GM18519 (cell line): ENCODE results near the gene HOPX.
"Not testable (repeated sequence)": the region's sequence is repeated elsewhere in the genome, so short reads cannot be mapped to it uniquely, and the experiment has no call there.

Source experiments
- ATAC-seq: cut with Tn5 transposase; IDR thresholded peaks from one replicate; pipeline ENCODE4 v1.9.1; 2021; ENCODE audit warnings: mild to moderate bottlenecking, moderate library complexity; ENCODE audit not compliant: unreplicated experiment, low FRiP score

The HOPX gene

DNA sequence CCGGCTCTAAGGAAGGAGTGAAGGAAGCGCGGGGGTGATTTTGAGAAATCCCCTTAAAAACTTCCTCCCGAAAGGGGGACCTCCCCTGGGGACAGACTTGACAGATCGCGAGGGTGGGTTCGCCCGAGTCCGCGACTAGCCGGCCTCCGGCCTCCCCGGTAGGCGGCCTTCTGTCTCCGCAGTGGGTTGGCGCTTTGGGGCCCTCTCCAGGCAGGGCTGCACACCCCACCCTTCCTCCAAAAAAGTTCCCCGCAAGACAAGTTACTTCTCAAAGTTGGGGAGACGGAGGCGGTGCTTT is 24.8 kb downstream of the HOPX start:
- ATAC-seq, result no peak

DNA sequence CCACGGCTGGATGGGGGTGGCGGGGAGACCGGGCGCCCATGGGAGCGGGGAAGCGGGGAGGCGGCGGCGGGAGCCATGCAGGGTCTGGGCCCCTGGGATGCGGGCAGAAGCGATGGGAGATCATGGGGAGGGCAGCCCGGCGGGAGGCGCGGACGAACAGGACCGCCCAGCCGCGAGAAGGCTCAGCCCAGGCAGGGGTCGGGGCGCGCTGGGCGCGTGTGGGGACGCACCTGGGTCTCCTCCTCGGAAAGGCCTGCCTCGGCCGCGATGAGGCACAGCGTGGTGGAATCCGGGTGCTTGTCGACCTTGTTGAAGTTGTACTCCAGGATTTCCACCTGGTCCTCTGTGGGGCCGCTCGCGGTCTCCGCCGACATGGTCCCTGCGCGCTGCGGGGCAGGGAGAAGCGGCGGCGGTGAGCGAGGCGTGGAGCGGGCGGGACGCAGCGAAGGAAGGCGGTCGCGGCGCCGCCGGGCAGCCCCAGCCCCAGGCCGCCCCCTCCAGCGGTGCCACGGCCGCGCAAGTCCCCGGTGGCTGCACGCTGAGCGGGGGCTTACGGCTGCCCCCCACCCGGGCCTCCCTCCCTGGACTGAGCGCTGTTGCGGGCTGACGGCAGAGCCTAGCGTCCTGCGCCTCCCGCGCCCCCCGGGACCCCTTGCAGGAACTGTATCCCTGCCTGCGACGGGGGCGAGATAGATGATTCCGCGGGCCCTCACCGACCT is 25.3 kb downstream of the HOPX start:
- no peak for ATAC-seq

DNA sequence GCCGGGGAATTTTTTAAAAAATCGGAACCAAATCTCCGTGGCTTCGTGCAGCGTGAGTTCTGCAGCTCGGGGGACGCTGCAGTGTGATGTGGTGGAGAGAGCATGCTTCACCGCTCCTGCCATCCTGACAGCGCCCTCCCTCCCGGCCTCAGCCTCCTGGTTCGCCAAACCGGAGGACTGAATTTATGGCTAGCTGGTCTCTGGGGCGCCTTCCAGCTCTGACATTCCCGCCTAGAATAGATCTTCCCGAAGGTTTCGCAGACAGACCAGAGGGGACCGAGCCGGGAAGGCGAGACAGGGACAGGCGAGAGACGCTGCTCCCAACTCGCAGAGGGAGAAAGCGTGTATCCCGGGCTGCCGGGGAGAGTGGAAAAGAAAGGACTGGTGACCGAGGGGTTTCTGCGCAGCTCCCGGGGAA is 25.9 kb downstream of the HOPX start:
- ATAC-seq, result no peak

DNA sequence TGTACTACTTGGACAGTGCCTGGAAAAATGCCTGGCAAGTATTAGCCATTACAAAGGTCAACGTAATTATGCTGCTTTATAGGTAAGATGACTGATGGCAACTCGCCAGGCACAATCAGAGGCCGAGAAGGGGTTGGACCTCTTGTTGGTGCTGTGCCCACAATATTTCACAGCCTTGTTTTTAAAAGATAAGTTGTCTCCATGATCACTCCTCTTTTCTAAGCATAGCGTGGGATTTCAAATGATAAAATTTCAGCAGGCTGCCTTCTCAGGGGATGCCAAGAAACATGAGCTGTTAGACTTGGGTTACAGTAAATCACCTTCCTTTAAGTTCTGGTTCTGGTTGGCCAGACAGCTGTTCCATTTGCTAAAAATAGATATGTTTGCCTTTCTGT is 26.9 kb downstream of the HOPX start:
- no peak for ATAC-seq

DNA sequence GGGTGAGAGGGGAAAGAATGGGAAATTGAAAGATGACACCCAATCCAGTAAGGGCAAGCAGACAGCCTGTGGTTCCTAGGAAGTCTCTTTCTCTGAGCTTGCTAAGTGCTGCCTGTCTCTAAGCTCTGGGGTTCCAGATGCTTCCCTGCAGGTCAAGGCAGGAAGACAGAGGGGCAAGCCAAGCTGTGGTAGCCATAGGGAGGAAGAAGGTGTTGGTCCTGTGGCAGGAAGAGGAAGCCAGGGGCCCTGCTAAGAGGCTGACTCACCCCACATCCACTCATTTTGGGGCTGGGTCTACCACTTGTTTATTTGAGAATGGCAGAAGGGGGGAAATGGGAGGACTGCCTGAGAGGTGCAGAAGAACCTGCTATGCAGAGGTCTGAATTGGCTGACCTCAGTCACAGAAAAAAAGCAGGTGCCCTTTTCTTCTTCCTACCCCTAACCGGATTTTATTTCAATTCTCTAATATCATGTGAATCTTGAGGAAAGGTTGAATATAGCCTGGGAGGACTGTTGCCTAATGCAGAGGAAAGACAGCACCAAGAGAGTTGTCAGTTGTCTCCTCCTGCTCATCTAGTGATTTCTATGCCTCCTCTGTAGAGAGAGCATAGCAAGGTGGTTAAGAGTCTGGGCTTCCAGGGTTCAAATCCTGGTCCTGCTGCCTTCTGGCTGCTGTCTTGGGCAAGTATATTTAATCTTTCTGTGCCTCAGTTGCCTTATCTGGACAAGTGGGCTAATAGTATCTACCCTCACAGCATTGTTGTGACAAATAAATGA is 27.4 kb downstream of the HOPX start:
- no peak for ATAC-seq

DNA sequence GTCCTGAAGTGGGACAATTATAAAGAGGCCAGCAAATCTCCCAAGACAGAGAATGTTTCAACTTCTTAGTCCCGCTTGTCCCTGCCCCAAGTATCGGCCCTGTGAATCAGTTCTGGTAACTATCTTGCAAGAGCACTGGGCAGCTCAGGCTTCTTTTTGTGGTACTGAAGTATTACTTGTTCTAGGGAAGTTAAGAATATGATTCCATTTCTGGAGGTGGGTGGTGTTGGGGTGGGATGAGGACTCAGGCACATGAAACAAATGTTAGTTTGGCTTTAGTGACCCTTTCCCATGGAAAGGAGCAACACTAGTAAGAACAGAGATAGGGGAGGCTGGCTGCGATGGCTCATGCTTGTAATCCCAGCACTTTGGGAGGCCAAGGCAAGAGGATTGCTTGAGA is 28.9 kb downstream of the HOPX start:
- no peak for ATAC-seq

DNA sequence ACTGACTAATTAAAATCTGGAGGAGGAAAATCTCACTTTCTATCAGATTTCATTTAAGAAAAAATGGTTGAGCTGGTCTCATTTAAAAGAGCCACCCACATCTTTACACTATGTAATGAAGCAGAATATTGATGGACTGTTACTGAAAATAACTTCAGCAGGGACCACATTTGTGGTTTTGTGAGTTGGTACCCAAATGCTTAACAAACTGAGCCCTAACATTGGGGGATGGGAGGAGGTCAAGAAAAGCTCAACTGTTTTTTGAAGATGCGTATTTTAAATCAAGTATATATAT is 30.1 kb downstream of the HOPX start:
- ATAC-seq, result no peak

DNA sequence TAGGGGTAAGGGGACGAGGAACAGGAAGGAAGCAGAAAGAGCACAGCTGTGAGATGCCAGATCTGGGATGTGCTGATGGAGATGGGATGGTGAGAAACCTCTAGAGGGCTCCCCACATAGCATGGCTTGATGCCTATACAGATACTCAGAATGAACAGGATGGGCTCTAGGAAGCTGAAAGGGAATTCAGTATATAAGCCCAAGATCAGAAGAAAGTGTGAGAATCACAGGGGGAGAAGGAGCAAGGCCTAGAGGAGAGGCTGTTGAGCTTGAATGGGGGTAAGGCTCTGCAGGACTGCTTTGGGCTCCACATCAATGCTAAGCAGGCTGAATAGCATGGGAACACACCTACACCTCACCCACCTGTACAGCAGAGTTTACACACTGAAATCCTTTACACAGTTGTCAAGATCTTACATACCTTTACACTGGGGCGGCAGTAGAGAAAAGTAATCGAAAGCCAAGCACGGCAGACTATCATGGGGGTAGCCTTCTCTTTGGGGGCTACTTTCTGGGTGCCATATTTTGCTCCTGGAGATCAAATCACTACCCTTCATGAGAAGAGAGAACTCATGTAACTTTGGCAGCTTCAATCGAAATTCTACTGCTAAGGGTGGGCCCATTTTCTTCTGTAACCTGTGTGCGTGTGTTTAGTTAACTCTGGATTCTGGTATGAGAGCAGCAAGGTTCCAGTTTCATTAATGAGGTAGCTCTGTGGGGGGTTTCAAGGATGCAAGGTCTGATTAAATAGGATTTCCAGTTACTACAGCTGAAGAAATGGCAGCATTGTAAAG is 30.6 kb downstream of the HOPX start:
- ATAC-seq, result no peak

DNA sequence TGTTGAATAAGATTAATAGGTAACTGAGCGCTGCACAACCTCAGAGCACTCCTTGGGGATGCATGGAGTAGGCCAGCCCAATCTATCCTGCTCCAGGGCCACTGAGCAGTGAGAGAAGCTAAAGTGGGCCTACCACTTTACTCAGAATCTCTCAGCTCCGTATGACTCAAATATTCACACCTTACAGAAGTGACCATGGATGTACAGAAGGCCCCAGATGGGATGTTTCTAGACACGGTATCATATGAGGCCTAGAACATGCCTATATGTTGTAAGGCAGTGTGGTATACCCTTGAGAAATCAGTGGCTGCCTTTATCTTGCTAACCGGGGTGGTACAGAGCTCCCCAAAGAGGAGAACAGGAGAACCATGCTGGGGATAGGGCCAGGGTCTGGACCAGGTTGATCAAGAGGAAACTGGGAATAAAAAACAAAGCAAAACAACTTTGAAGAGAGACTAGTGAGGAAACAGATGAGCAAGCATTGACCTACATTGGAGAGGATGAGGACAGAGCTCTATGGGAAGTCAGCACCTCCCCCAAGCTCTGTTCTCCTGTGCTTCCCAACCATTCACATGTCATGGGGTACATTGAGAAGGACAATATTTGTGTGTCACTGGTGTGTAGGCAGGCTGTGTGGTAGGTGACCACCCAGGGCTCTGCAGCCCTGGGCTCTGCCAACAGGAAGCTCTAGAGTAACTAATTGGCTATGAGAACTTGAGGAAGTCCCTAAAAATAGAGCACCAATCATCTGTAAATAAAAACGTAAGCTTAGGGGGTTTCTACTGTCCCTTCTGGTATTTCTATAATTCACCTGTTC is 31.4 kb downstream of the HOPX start:
- no peak for ATAC-seq

DNA sequence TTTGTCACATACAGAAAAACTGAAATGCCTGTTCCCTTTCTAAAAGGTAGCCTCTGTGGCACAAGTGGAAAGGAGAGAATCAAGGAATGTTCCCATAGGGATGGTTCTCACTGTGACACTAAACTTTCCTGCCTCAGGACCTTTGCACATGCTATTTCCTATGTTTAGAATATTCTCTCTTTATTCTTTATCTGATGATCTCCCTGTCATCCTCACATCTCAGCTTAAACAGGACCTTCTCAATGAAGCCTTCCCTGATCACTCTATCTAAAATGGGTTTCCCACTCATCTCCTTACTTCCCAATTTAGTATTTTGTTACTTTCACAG is 32.3 kb downstream of the HOPX start:
- no peak for ATAC-seq

DNA sequence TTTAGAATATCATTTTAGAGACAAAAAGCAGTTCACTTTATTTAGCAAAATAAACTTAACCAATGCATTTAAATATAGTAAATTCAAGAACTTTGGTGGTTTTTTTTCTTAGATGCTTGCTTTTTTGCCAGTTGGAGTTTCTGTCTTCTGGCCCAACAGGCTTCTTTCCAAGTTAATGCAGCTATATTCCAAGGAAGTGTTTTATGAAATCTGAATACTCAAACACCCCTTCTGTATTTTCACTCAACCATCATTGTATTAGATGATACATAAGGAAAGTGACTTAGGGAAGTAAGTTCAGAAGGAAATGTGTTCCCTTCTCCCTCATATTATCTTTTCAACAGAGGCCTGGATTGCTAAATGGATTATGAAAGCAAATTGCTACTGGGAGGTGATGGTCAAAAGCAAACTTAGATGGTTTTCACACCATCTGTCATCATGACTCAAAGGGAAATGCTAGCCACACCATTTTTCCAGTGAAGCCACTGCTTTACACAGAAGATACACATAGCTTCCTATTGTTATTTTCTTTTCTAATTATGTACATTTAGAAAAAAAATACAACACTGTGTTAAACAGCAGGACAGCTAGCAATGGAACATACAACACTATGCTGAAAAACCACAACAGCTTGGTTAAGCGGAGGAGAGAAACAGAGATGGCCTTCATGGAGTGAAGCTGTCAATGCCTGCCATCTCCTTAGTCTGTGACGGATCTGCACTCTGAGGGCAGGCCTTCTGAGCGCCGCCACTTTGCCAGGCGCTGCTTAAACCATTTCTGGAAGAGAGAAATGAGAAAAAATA is 32.9 kb downstream of the HOPX start:
- no peak for ATAC-seq

DNA sequence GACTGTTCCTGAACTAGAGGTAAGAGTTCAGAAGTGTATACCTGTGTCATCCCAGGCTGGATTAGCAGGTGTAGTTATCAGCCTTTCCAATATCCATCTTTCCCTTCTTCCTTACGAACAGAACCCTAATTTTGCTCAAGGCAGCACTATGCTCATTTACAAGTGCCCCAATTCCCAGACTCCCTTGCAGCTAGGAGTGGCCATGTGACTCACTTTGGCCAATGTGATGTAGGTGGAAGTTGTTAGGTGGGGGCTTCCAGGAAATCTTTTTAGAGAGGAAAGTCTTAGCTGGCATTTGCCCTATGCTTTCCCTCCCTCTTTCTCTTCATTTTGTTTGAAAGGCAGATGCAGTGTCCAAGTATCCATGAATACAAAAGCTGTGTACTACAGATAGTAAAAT is 34.8 kb downstream of the HOPX start:
- ATAC-seq, result no peak

DNA sequence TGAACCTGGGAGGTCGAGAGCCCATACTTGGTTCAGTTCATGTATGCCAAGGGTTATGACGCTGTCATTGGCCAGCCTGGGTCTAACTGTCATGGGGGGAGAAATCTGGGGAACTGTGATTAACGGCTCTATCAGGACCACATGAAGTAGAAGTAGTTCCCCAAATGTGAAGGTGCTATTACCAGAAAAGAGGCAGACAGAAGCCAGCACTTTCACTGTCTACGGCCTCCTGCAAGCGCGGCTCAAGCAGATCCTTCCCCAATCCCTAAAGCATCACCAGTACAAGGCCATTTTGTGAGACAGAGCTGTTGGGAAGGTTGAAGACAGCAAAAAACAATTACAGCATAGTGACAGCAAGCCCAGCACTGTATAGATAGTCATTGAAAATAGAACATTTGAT is 37.5 kb downstream of the HOPX start:
- no peak for ATAC-seq

DNA sequence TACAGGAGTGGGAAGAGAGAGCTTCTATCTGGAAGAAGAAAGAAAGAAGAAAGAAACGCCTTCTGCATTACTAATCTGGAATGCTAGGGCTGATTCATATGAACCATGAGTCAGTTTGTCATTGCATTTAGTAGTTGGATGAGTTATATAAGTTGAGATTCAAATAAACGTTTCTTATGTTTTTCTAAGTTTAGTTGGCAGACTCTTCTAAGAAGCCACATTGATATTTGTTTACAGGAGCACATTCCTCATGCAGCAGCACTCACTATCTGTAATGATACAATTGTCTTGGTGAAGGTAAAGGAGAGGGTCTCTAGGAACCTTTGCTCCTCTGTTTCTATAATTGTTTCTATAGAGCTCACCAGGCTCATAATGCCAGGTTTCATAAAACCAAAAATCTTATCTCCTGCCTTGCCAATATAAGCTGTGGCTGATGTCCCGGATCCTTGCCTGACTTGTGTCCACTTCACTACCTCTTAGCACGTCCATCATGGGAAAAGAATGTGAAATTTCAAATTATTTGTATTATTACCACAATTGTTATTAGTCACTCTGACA is 39.5 kb downstream of the HOPX start:
- ATAC-seq, result no peak

DNA sequence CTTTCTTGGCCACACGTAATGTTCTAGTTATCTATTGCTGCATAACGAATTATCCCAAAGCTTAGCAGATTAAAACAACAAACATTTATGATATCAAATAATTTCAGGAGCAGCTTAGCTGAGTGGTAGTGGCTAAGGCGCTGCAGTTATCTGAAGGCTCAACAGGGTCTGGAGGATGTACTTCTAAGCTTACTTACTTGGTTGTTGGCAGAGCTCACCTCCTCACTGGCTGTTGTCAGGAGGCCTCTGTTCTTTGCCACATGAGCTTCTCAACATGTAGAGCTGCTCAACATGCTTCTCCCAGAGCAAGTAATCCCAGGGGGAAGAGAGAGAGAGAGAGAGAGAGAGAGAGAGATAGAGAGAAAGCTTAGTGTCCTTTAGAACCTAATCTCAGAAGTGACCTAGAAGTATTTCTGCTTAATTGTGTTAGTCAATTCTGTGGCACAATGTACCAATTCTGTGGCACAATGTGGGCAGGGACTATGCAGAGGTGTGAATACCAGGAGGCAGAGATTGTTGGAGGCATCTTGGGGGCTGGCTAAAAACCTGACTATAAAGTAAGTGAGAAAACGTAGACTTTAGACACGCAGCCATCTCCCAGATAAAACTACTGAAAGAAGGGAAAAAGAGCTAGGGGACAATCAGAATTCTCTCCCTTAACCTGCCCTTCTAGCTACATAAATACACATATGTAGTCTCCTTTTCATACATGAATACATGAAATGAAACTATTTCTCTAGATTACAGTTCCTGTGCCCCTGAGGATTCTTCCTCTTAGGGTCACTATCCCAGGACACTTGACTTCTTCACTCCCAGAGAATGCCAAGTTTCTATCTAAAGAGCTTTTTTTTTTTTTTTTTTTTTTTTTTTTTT is 40.2 kb downstream of the HOPX start:
- no peak for ATAC-seq

DNA sequence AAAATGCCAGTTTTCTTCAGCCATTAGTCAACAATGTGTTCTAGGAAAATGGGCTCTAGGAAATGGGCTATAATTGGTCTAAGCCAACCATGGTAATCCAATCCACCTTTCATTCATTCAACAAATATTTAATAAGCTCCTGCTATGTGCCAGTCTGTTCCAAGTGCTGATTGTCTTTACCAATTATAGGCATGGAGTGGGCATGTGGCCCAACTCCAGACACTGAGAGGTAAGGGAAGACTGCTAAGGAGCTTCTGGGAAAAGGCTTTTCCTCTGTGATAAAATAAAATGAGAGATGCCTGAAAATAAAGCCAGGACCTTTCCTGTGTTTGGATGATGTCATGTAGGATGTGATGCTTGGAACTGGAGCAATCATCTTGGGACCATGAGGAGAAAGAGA is 43.3 kb downstream of the HOPX start:
- no peak for ATAC-seq

DNA sequence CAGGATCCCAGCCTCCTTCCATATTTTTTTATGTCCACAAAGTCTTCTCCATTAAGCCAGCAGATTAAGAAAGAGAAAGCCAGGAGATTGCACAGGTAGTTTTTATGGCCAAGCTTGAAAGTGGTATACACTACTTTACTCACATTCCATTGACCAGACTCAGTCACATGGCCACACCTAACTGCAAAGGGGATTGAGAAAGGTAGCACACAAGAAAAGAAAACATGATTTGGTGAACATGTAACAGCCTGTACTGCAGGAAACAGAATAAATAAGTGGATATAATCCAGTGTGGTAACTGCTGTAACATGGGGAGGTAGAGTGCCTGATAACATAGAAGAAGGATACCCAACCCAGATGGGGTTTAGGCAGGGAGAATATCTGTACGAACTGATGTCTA is 43.9 kb downstream of the HOPX start:
- no peak for ATAC-seq

DNA sequence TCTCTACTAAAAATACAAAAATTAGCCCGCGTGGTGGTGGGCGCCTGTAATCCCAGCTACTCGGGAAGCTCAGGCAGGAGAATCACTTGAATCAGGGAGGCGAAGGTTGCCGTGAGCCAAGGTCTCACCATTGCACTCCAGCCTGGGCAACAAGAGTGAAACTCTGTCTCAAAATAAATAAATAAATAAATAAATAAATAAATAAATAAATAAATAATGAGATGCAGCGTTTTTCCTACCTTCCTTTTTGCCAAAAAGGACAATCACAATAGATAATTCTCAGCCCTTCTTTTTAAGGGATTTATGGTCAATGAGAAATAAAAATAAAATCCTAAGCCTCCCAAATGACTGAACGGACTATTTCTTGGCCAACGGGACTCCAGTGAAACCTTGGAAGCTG is 46.1 kb downstream of the HOPX start:
- not testable (repeated sequence) for ATAC-seq

DNA sequence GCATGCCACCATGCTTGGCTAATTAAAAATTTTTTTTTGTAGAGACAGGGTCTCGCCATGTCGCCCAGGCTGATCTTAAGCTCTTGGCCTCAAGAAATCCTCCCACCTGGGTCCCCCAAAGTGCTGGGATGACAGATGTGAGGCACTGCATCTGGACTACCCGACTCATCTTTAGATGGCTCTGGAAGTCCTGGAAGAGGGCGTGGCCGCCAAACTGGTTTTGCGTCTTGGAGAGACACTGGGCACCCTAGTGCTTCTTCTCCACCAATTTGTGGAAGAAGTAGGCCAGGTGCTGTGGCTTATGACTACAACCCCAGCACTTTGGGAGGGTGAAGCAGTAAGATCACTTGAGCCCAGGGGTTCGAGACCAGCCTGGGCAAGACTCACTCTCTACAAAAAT is 47.6 kb downstream of the HOPX start:
- no peak for ATAC-seq
